PC-3 (cell line): ENCODE data around the gene SMAP2. TPM values are rescaled to one million over a fixed set of nuclear protein-coding genes. Genes with fewer than 3 reads are reported as not detected.

ENCODE experiments used
- ATAC-seq: fragments of 200-7000 bp; cut with Tn5 transposase; 2 replicates; pipeline ENCODE4 v1.9.1; 2020; ENCODE audit warnings: mild to moderate bottlenecking, moderate library complexity
- BruUV-seq: library from RNA; stranded (reverse); fragments of 400-500 nt; replicated peaks from 2 replicates; lab custom pipeline; 2021; lab: Mats Ljungman, UMichigan
- CTCF ChIA-PET: fragments of 300-600 bp; sonication (Branson Sonifier 250); formaldehyde crosslinking; loops from one replicate; lab custom pipeline; 2022; ENCODE audit warnings: antibody characterized with exemption; lab: Charles Lee
- POLR2A ChIA-PET: fragments of 300-600 bp; sonication (Branson Sonifier 250); formaldehyde crosslinking; loops from one replicate; lab custom pipeline; 2022; ENCODE audit warnings: antibody characterized with exemption; ENCODE audit not compliant: unreplicated experiment; lab: Charles Lee
- DNase-seq: peaks from one replicate; pipeline ENCODE4 v3.0.0-alpha.2; 2015
- H2AFZ ChIP-seq: fragments of 300-600 bp; sonication (generic); 2 replicates; pipeline ENCODE4 v1.6.0; 2016; ENCODE audit warnings: antibody characterized with exemption, low read length
- H3F3A ChIP-seq: fragments of 300-600 bp; sonication (generic); one replicate; pipeline ENCODE4 v1.6.0; 2017; ENCODE audit warnings: antibody characterized with exemption, low read length, control low read depth, mild to moderate bottlenecking; ENCODE audit not compliant: unreplicated experiment
- H3K27ac ChIP-seq: fragments of 300-600 bp; sonication (generic); 2 replicates; pipeline ENCODE4 v1.5.1; 2016; ENCODE audit warnings: mild to moderate bottlenecking, low read length
- H3K27me3 ChIP-seq: fragments of 300-600 bp; sonication (generic); 2 replicates; pipeline ENCODE4 v1.6.1; 2016; ENCODE audit warnings: low read length, mixed read lengths
- H3K36me3 ChIP-seq: fragments of 300-600 bp; sonication (generic); 2 replicates; pipeline ENCODE4 v1.6.1; 2016; ENCODE audit warnings: low read depth, mixed run types, low read length, mixed read lengths
- H3K4me1 ChIP-seq: fragments of 300-600 bp; sonication (generic); 2 replicates; pipeline ENCODE4 v1.5.1; 2016; ENCODE audit warnings: low read length; ENCODE audit not compliant: insufficient read depth
- H3K4me2 ChIP-seq: fragments of 300-600 bp; sonication (generic); 2 replicates; pipeline ENCODE4 v1.6.0; 2016; ENCODE audit warnings: low read length
- H3K4me3 ChIP-seq: fragments of 300-600 bp; sonication (generic); 2 replicates; pipeline ENCODE4 v1.5.1; 2016; ENCODE audit warnings: mild to moderate bottlenecking, low read length, mixed read lengths
- H3K79me2 ChIP-seq: fragments of 300-600 bp; sonication (generic); 2 replicates; pipeline ENCODE4 v1.6.1; 2017; ENCODE audit warnings: low read length, mixed read lengths
- H3K9ac ChIP-seq: fragments of 300-600 bp; sonication (generic); 2 replicates; pipeline ENCODE4 v1.6.0; 2016; ENCODE audit warnings: mild to moderate bottlenecking, low read length
- H3K9me2 ChIP-seq: fragments of 300-600 bp; sonication (generic); replicated peaks from 2 replicates; pipeline ENCODE4 v1.6.1; 2016; ENCODE audit warnings: mixed run types, low read length, mixed read lengths
- H3K9me3 ChIP-seq: fragments of 300-600 bp; sonication (generic); 2 replicates; pipeline ENCODE4 v1.6.1; 2016; ENCODE audit warnings: low read length, mixed read lengths
- H4K20me1 ChIP-seq: fragments of 300-600 bp; sonication (generic); 2 replicates; pipeline ENCODE4 v1.6.1; 2016; ENCODE audit warnings: low read length, mixed read lengths
- CTCF ChIP-seq: fragments of 300-600 bp; sonication (generic); conservative IDR thresholded peaks from 2 replicates; pipeline ENCODE4 v1.5.1; 2017; ENCODE audit warnings: antibody characterized with exemption, low read depth, mild to moderate bottlenecking, low read length
- EZH2 ChIP-seq: fragments of 300-600 bp; sonication (generic); IDR thresholded peaks from one replicate; pipeline ENCODE4 v1.6.1; 2017; ENCODE audit warnings: antibody characterized with exemption, mild to moderate bottlenecking, low read length; ENCODE audit not compliant: unreplicated experiment
- EZH2phosphoT487 ChIP-seq: fragments of 300-600 bp; sonication (generic); IDR thresholded peaks from 2 replicates; pipeline ENCODE4 v1.6.1; 2018; ENCODE audit warnings: mild to moderate bottlenecking, antibody characterized with exemption, low read length, borderline replicate concordance
- intact Hi-C: fragments of 100-400 bp; cut with micrococcal nuclease; formaldehyde crosslinking; loops from 2 replicates; pipeline ENCODE4 v1.9.0; 2023
- total RNA-seq: library from RNA; depleted of rRNA; stranded (reverse); fragments of >200 nt; gene quantifications from 2 replicates; pipeline ENCODE4 v1.2.3, GENCODE V29; 2014

The SMAP2 gene
- total RNA-seq, 1 experiment from 2014 or later: 48.1 TPM

GRCh38 chr1:40391688-40392145 is 18.2 kb downstream of the SMAP2 start:
- intact Hi-C loops: no loop called here
- Histone ChIP-seq H3K4me3 (no peak overlapping the region), H3K9me2 (no peaks in the 10 kb centered on the region), H2AFZ (no peak overlapping the region), H3K4me2 (no peak overlapping the region), H3K27ac (no peak overlapping the region), H4K20me1 (no peaks in the 10 kb centered on the region), H3K79me2 (peaks cover 87% of the 10 kb centered on the region), H3K9ac (no peak overlapping the region), H3K4me1 (peaks cover 18% of the 10 kb centered on the region; the same call in 1 of the 2 replicates), H3K9me3 (no peaks in the 10 kb centered on the region), H3K36me3 (no peaks in the 10 kb centered on the region), H3F3A (no peaks in the 10 kb centered on the region), H3K27me3 (no peaks in the 10 kb centered on the region)
- no TSS peak for BruUV-seq
- no peak for DNase-seq
- CTCF ChIA-PET: interaction anchor here (0.6 kb wide), 1 partner anchor 29 kb away, joined by 3 read pairs; no protein-coding TSS in a partner anchor
- TF ChIP-seq EZH2: no peak
- no peak for TF ChIP-seq CTCF
- no peak for TF ChIP-seq EZH2phosphoT487
- POLR2A ChIA-PET: no interaction called here
- ATAC-seq: peak; percentile 33

- CTCF ChIA-PET: interaction anchor here (0.6 kb wide), 1 partner anchor 251 kb away, joined by 10 read pairs; no protein-coding TSS in a partner anchor
- POLR2A ChIA-PET: no interaction called here
- Histone ChIP-seq H3F3A (no peaks in the 10 kb centered on the region), H3K36me3 (no peaks in the 10 kb centered on the region), H3K9me2 (no peaks in the 10 kb centered on the region), H3K27ac (no peak overlapping the region), H3K4me2 (no peak overlapping the region), H3K79me2 (peaks cover 87% of the 10 kb centered on the region), H3K27me3 (no peaks in the 10 kb centered on the region), H3K9ac (no peak overlapping the region), H3K4me3 (no peak overlapping the region), H4K20me1 (no peaks in the 10 kb centered on the region), H2AFZ (no peak overlapping the region), H3K4me1 (peaks cover 18% of the 10 kb centered on the region; the same call in 1 of the 2 replicates), H3K9me3 (no peaks in the 10 kb centered on the region)
- DNase-seq (peak; percentile 56), ATAC-seq (peak; percentile 75)
- BruUV-seq: no TSS peak
- TF ChIP-seq EZH2 (no peak), EZH2phosphoT487 (no peak), CTCF (no peak)
- intact Hi-C loops: no loop called here
Measured at GRCh38 chr1:40392221-40392620, 18.7 kb downstream of the SMAP2 start.

GRCh38 chr1:40393173-40393572 is 19.6 kb downstream of the SMAP2 start:
- Histone ChIP-seq H3K36me3 (no peaks in the 10 kb centered on the region), H4K20me1 (no peaks in the 10 kb centered on the region; the same call in 1 of the 2 replicates), H3K9ac (no peak overlapping the region), H3K9me2 (no peaks in the 10 kb centered on the region), H3K4me2 (no peak overlapping the region), H3K27me3 (no peaks in the 10 kb centered on the region), H3K27ac (no peak overlapping the region), H3K4me3 (no peak overlapping the region), H3F3A (no peaks in the 10 kb centered on the region), H3K4me1 (peaks cover 18% of the 10 kb centered on the region; the same call in 1 of the 2 replicates), H2AFZ (no peak overlapping the region), H3K9me3 (no peaks in the 10 kb centered on the region), H3K79me2 (peaks cover 93% of the 10 kb centered on the region)
- ChIA-PET CTCF (no interaction called here), POLR2A (no interaction called here)
- BruUV-seq: no TSS peak
- intact Hi-C loops: no loop called here
- no peak for ATAC-seq
- TF ChIP-seq CTCF: no peak
- no peak for TF ChIP-seq EZH2phosphoT487
- no peak for DNase-seq
